NCI-H146 treated with DMSO at 0.1 percent for 48 hours (cell line): ENCODE results near the gene SMAD4.
A peak's percentile ranks its signal among the peaks of the same experiment; 100 is the strongest.

Source experiments
- DNase-seq: peaks from one replicate; lab custom pipeline; 2025; ENCODE audit not compliant: unreplicated experiment; lab: John Stamatoyannopoulos, UW

Gene SMAD4

GRCh38 chr18:51021226-51021965, 8.6 kb upstream of the SMAD4 start:
- DNase-seq = no peak

- DNase-seq = no peak
Observed at GRCh38 chr18:51025512-51025911, 4.5 kb upstream of the SMAD4 start.

GRCh38 chr18:51028201-51028805, 1.7 kb upstream of the SMAD4 start:
- peak; percentile 83 for DNase-seq

GRCh38 chr18:51029378-51029693, 677 bp upstream of the SMAD4 start:
- no peak for DNase-seq

- DNase-seq = peak; percentile 64
Observed at GRCh38 chr18:51030537-51031258, 685 bp downstream of the SMAD4 start.

GRCh38 chr18:51032193-51032592, 2.2 kb downstream of the SMAD4 start:
- no peak for DNase-seq

- no peak for DNase-seq
Observed at GRCh38 chr18:51037230-51037629, 7.2 kb downstream of the SMAD4 start.

- DNase-seq = no peak
Observed at GRCh38 chr18:51038110-51038509, 8.1 kb downstream of the SMAD4 start.

- no peak for DNase-seq
Observed at GRCh38 chr18:51039138-51040112, 9.4 kb downstream of the SMAD4 start.

- no peak for DNase-seq
Observed at GRCh38 chr18:51041677-51042352, 11.8 kb downstream of the SMAD4 start.

- DNase-seq = no peak
Observed at GRCh38 chr18:51044928-51045585, 15.0 kb downstream of the SMAD4 start.

- DNase-seq = no peak
Observed at GRCh38 chr18:51048190-51048589, 18.2 kb downstream of the SMAD4 start.

- no peak for DNase-seq
Observed at GRCh38 chr18:51049137-51049536, 19.1 kb downstream of the SMAD4 start.

- peak; percentile 60 for DNase-seq
Observed at GRCh38 chr18:51051105-51051712, 21.2 kb downstream of the SMAD4 start.

GRCh38 chr18:51053814-51054213, 23.8 kb downstream of the SMAD4 start:
- no peak for DNase-seq

- no peak for DNase-seq
Observed at GRCh38 chr18:51054764-51055163, 24.8 kb downstream of the SMAD4 start.

GRCh38 chr18:51059969-51060368, 30.0 kb downstream of the SMAD4 start:
- DNase-seq = no peak

GRCh38 chr18:51064256-51064655, 34.2 kb downstream of the SMAD4 start:
- DNase-seq = no peak

GRCh38 chr18:51066273-51066672, 36.3 kb downstream of the SMAD4 start:
- no peak for DNase-seq

- DNase-seq = no peak
Observed at GRCh38 chr18:51068105-51068504, 38.1 kb downstream of the SMAD4 start.
